Measurements from ENCODE around the gene TBL1X. TPM values are rescaled to one million over a fixed set of nuclear protein-coding genes. Genes with fewer than 3 reads are reported as not detected.

Gene TBL1X
- total RNA-seq, 2 experiments from 2014 or later = 20.0 to 23.0 TPM

- ChIA-PET CTCF (no interaction called here), POLR2A (no interaction called here)
- Mint-ChIP-seq H3K4me3 (no peak overlapping the region), H3K36me3 (ENCODE audit: low read depth) (no peaks in the 10 kb centered on the region), H3K27ac (no peak overlapping the region), H3K27me3 (ENCODE audit: low read depth) (peaks cover 17% of the 10 kb centered on the region), H3K4me1 (ENCODE audit: low read depth) (no peaks in the 10 kb centered on the region), H3K9me3 (ENCODE audit: insufficient read depth) (no peaks in the 10 kb centered on the region)
- DNase-seq (no peak), ATAC-seq (no peak)
Observed at GRCh38 chrX:9781941-9782340, 317.1 kb downstream of the TBL1X start.

GRCh38 chrX:9784332-9784731, 319.5 kb downstream of the TBL1X start:
- DNase-seq (no peak), ATAC-seq (no peak)
- Mint-ChIP-seq H3K4me1 (ENCODE audit: low read depth) (no peaks in the 10 kb centered on the region), H3K36me3 (ENCODE audit: low read depth) (no peaks in the 10 kb centered on the region), H3K27ac (no peak overlapping the region), H3K4me3 (no peak overlapping the region), H3K27me3 (ENCODE audit: low read depth) (peaks cover 30% of the 10 kb centered on the region), H3K9me3 (ENCODE audit: insufficient read depth) (no peaks in the 10 kb centered on the region)
- CTCF ChIA-PET = no interaction called here
- POLR2A ChIA-PET = no interaction called here

- H3K4me3 Mint-ChIP-seq = no peak overlapping the region
- H3K27ac Mint-ChIP-seq = no peak overlapping the region
- no peaks in the 10 kb centered on the region for H3K36me3 Mint-ChIP-seq (ENCODE audit: low read depth)
- H3K9me3 Mint-ChIP-seq (ENCODE audit: insufficient read depth) = no peaks in the 10 kb centered on the region
- H3K27me3 Mint-ChIP-seq (ENCODE audit: low read depth) = peaks cover 31% of the 10 kb centered on the region
- ChIA-PET CTCF (no interaction called here), POLR2A (no interaction called here)
- DNase-seq (no peak), ATAC-seq (no peak)
- no peaks in the 10 kb centered on the region for H3K4me1 Mint-ChIP-seq (ENCODE audit: low read depth)
Observed at GRCh38 chrX:9785254-9785943, 320.5 kb downstream of the TBL1X start.

GRCh38 chrX:9785944-9786797, 321.3 kb downstream of the TBL1X start, which contains the start of gene SHROOM2:
TSS of gene SHROOM2 (plus strand) at chrX:9786429. CDS start at chrX:9786546, 117 bp downstream.
- Mint-ChIP-seq H3K27ac (no peak within 1 kb of the TSS), H3K4me3 (no peak within 1 kb of the TSS), H3K4me1 (ENCODE audit: low read depth) (no peaks in the 10 kb centered on the region), H3K27me3 (ENCODE audit: low read depth) (peaks cover 33% of the 10 kb centered on the region), H3K36me3 (ENCODE audit: low read depth) (no peaks in the 10 kb centered on the region), H3K9me3 (ENCODE audit: insufficient read depth) (no peaks in the 10 kb centered on the region)
- ATAC-seq (peak; percentile 33), DNase-seq (no peak)
- ChIA-PET POLR2A (no interaction called here), CTCF (no interaction called here)

GRCh38 chrX:9786798-9787635, 322.2 kb downstream of the TBL1X start:
- Mint-ChIP-seq H3K27ac (no peak overlapping the region), H3K4me3 (no peak overlapping the region), H3K27me3 (ENCODE audit: low read depth) (peaks cover 33% of the 10 kb centered on the region), H3K36me3 (ENCODE audit: low read depth) (no peaks in the 10 kb centered on the region), H3K4me1 (ENCODE audit: low read depth) (no peaks in the 10 kb centered on the region), H3K9me3 (ENCODE audit: insufficient read depth) (no peaks in the 10 kb centered on the region)
- POLR2A ChIA-PET = no interaction called here
- DNase-seq (no peak), ATAC-seq (no peak)
- CTCF ChIA-PET = no interaction called here

GRCh38 chrX:9788911-9789310, 324.1 kb downstream of the TBL1X start:
- no peak overlapping the region for H3K27ac Mint-ChIP-seq
- H3K9me3 Mint-ChIP-seq (ENCODE audit: insufficient read depth) = no peaks in the 10 kb centered on the region
- DNase-seq = no peak
- H3K4me3 Mint-ChIP-seq = no peak overlapping the region
- ChIA-PET POLR2A (no interaction called here), CTCF (no interaction called here)
- H3K4me1 Mint-ChIP-seq (ENCODE audit: low read depth) = no peaks in the 10 kb centered on the region
- no peak for ATAC-seq
- peaks cover 32% of the 10 kb centered on the region for H3K27me3 Mint-ChIP-seq (ENCODE audit: low read depth)
- no peaks in the 10 kb centered on the region for H3K36me3 Mint-ChIP-seq (ENCODE audit: low read depth)

GRCh38 chrX:9789555-9789954, 324.7 kb downstream of the TBL1X start:
- no peaks in the 10 kb centered on the region for H3K36me3 Mint-ChIP-seq (ENCODE audit: low read depth)
- ChIA-PET POLR2A (no interaction called here), CTCF (no interaction called here)
- ATAC-seq (no peak), DNase-seq (no peak)
- no peak overlapping the region for H3K27ac Mint-ChIP-seq
- no peaks in the 10 kb centered on the region for H3K9me3 Mint-ChIP-seq (ENCODE audit: insufficient read depth)
- H3K27me3 Mint-ChIP-seq (ENCODE audit: low read depth) = peaks cover 26% of the 10 kb centered on the region
- H3K4me1 Mint-ChIP-seq (ENCODE audit: low read depth) = no peaks in the 10 kb centered on the region
- H3K4me3 Mint-ChIP-seq = no peak overlapping the region
